Neuronal stem cell (in vitro differentiated cells): Measurements from ENCODE around the gene SEC23IP.
"Not testable (repeated sequence)": the region's sequence is repeated elsewhere in the genome, so short reads cannot be mapped to it uniquely, and the experiment has no call there.

ENCODE experiments used
- DNase-seq: peaks from one replicate; pipeline ENCODE4 v3.0.0-alpha.2; 2013; ENCODE audit warnings: low spot score
- H2AFZ ChIP-seq: one replicate; pipeline ENCODE4 v1.6.1; 2013; ENCODE audit warnings: mild to moderate bottlenecking, low read length, inconsistent platforms
- H2AK5ac ChIP-seq: 2 replicates; pipeline ENCODE4 v1.6.1; 2013; ENCODE audit warnings: low read depth, mild to moderate bottlenecking, inconsistent platforms, low read length, moderate library complexity, mixed read lengths
- H2BK120ac ChIP-seq: 2 replicates; pipeline ENCODE4 v1.6.1; 2013; ENCODE audit warnings: low read depth, mild to moderate bottlenecking, inconsistent platforms, low read length, moderate library complexity, mixed read lengths
- H2BK12ac ChIP-seq: one replicate; pipeline ENCODE4 v1.6.1; 2013; ENCODE audit warnings: low read length, inconsistent platforms
- H2BK15ac ChIP-seq: 2 replicates; pipeline ENCODE4 v1.6.1; 2013; ENCODE audit warnings: mild to moderate bottlenecking, low read length, inconsistent platforms, mixed read lengths
- H2BK5ac ChIP-seq: one replicate; pipeline ENCODE4 v1.6.1; 2013; ENCODE audit warnings: inconsistent platforms, mild to moderate bottlenecking, low read length, moderate library complexity
- H3K14ac ChIP-seq: one replicate; pipeline ENCODE4 v1.6.1; 2013; ENCODE audit warnings: low read length, inconsistent platforms
- H3K18ac ChIP-seq: 2 replicates; pipeline ENCODE4 v1.6.1; 2013; ENCODE audit warnings: low read length, inconsistent platforms
- H3K23ac ChIP-seq: 2 replicates; pipeline ENCODE4 v1.6.1; 2013; ENCODE audit warnings: low read depth, mild to moderate bottlenecking, mixed read lengths, low read length, inconsistent platforms; ENCODE audit not compliant: poor library complexity
- H3K27ac ChIP-seq: replicated peaks from 3 replicates; pipeline ENCODE4 v1.5.1; 2013; ENCODE audit warnings: low read length, inconsistent platforms
- H3K27me3 ChIP-seq, 3 experiments: 2 replicates each; pipeline ENCODE4 v1.6.1; 2013; ENCODE audit warnings: low read length in 3 of 3, mild to moderate bottlenecking in 2 of 3, inconsistent platforms in 1 of 3, low read depth in 1 of 3, mixed read lengths in 1 of 3, moderate library complexity in 1 of 3; ENCODE audit not compliant: control insufficient read depth in 3 of 3, insufficient read depth in 3 of 3
- H3K36me3 ChIP-seq, 2 donors: replicated peaks in 1 of 2; 2 replicates each; pipeline ENCODE4 v1.6.1; 2013; ENCODE audit warnings: low read length in 2 of 2; ENCODE audit not compliant: control insufficient read depth in 2 of 2, insufficient read depth in 2 of 2
- H3K4ac ChIP-seq: 2 replicates; pipeline ENCODE4 v1.6.1; 2013; ENCODE audit warnings: inconsistent platforms, mild to moderate bottlenecking, low read length, moderate library complexity
- H3K4me1 ChIP-seq, 2 donors: 1 replicate in 1 of 2; 2 replicates in 1 of 2; pipeline ENCODE4 v1.6.1; 2013; ENCODE audit warnings: low read length in 2 of 2, low read depth in 1 of 2; ENCODE audit not compliant: control insufficient read depth in 2 of 2, insufficient read depth in 1 of 2
- H3K4me2 ChIP-seq: one replicate; pipeline ENCODE4 v1.6.1; 2013; ENCODE audit warnings: mild to moderate bottlenecking, low read length, inconsistent platforms; ENCODE audit not compliant: insufficient read depth, poor library complexity, severe bottlenecking
- H3K4me3 ChIP-seq, 2 donors: 2 replicates each; pipeline ENCODE4 v1.5.1; 2013; ENCODE audit warnings: low read length in 2 of 2, mild to moderate bottlenecking in 2 of 2, inconsistent platforms in 1 of 2, moderate library complexity in 1 of 2
- H3K79me1 ChIP-seq: one replicate; pipeline ENCODE4 v1.6.1; 2013; ENCODE audit warnings: low read depth, mild to moderate bottlenecking, inconsistent platforms, low read length, moderate library complexity
- H3K9ac ChIP-seq: one replicate; pipeline ENCODE4 v1.6.1; 2013; ENCODE audit warnings: mild to moderate bottlenecking, low read depth, low read length, inconsistent platforms; ENCODE audit not compliant: poor library complexity
- H3K9me3 ChIP-seq, 2 donors: replicated peaks in 1 of 2; 2 replicates each; pipeline versions ENCODE3 to v1.6.1; 2013; ENCODE audit warnings: low read length in 2 of 2, mild to moderate bottlenecking in 2 of 2, inconsistent platforms in 1 of 2, low read depth in 1 of 2, mixed read lengths in 1 of 2, moderate library complexity in 1 of 2; ENCODE audit not compliant: control insufficient read depth in 2 of 2, insufficient read depth in 1 of 2
- H4K8ac ChIP-seq: one replicate; pipeline ENCODE4 v1.6.1; 2013; ENCODE audit warnings: low read depth, mild to moderate bottlenecking, inconsistent platforms, low read length, moderate library complexity
- H4K91ac ChIP-seq: one replicate; pipeline ENCODE4 v1.6.1; 2013; ENCODE audit warnings: low read length, low read depth, mild to moderate bottlenecking, inconsistent platforms; ENCODE audit not compliant: poor library complexity
- WGBS, 2 donors: extraction: QIAGEN DNeasy Blood & Tissue Kit; methylation state at CpG; one replicate each; pipeline ENCODE4 v1.1.7; 2013; ENCODE audit warnings: missing lambda C conversion rate in 2 of 2, mixed read lengths in 1 of 2; ENCODE audit not compliant: insufficient read length in 2 of 2, insufficient replicate concordance in 1 of 2; ENCODE audit errors: extremely low coverage in 2 of 2; 5-methylcytosine and 5-hydroxymethylcytosine counted together

The SEC23IP gene

DNA sequence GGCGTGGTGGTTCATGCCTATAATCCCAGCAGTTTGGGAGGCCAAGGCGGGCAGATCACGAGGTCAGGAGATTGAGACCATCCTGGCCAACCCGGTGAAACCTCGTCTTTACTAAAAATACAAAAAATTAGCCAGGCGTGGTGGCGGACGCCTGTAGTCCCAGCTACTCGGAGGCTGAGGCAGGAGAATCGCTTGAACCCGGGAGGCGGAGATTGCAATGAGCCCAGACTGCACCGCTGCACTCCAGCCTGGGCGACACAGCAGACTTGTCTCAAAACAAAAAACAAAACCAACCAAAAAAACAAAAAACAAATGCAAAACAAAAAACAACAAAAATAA is 712 bp upstream of the SEC23IP start:
- H3K23ac ChIP-seq, H4K91ac ChIP-seq, H3K9me3 ChIP-seq, DNase-seq, H2BK15ac ChIP-seq, H3K9ac ChIP-seq, H2BK5ac ChIP-seq, H3K4ac ChIP-seq, H3K18ac ChIP-seq, H2BK12ac ChIP-seq, H3K14ac ChIP-seq, H2AK5ac ChIP-seq, H3K27ac ChIP-seq, H4K8ac ChIP-seq, H3K4me1 ChIP-seq, H3K27me3 ChIP-seq, H2BK120ac ChIP-seq: not testable (repeated sequence)
- H3K4me2 ChIP-seq, result peak overlapping the region; percentile 48
- peak overlapping the region; percentile 90 for H2AFZ ChIP-seq
- peaks cover 13% of the 10 kb centered on the region for H3K79me1 ChIP-seq
- peaks cover 6 to 19% of the 10 kb centered on the region in 2 donors for H3K36me3 ChIP-seq
- no CpG with 5 or more reads among the region's 14 CpGs for WGBS, 2 donors
- peak overlapping the region in 1 of 2 donors; percentile 96 for H3K4me3 ChIP-seq

DNA sequence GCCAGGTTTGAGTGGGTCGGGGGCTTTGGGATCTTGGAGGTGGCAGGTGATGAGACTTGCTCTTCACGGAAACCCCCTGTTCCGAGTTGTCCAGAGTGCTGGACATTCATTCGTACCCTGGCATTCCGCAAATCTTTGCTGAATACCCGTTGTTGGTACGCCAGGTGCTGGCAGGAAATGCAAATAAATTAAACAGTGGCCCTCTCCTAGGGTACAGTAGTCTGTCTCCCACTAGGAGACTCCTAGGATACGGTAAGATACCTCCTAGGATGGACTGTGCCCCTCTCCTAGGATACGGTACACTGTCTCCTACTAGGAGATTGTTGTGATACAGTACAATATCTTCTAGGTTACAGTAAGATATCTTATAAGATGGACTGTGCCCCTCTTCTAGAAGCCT is 544 bp downstream of the SEC23IP start:
- Histone ChIP-seq H3K4ac (peak overlapping the region; percentile 85), H2BK120ac (peak overlapping the region; percentile 82), H2BK15ac (no peak overlapping the region), H4K8ac (no peak overlapping the region), H4K91ac (no peak overlapping the region), H2BK12ac (no peak overlapping the region), H3K27me3 (no peaks in the 10 kb centered on the region), H2AFZ (peak overlapping the region; percentile 90), H3K36me3 (peaks cover 6 to 21% of the 10 kb centered on the region in 2 donors), H3K4me2 (peak overlapping the region; percentile 90), H3K9me3 (no peaks in the 10 kb centered on the region), H3K4me1 (peaks cover 4 to 5% of the 10 kb centered on the region in 2 donors), H3K23ac (peak overlapping the region; percentile 95), H2BK5ac (no peak overlapping the region), H3K14ac (peak overlapping the region; percentile 65), H3K18ac (peak overlapping the region; percentile 97), H2AK5ac (peak overlapping the region; percentile 81), H3K27ac (no peak overlapping the region), H3K79me1 (peaks cover 13% of the 10 kb centered on the region), H3K4me3 (peak overlapping the region; percentile 94 to 96), H3K9ac (peak overlapping the region; percentile 96)
- peak; percentile 14 for DNase-seq
- WGBS, 2 donors, result no CpG with 5 or more reads among the region's 9 CpGs

DNA sequence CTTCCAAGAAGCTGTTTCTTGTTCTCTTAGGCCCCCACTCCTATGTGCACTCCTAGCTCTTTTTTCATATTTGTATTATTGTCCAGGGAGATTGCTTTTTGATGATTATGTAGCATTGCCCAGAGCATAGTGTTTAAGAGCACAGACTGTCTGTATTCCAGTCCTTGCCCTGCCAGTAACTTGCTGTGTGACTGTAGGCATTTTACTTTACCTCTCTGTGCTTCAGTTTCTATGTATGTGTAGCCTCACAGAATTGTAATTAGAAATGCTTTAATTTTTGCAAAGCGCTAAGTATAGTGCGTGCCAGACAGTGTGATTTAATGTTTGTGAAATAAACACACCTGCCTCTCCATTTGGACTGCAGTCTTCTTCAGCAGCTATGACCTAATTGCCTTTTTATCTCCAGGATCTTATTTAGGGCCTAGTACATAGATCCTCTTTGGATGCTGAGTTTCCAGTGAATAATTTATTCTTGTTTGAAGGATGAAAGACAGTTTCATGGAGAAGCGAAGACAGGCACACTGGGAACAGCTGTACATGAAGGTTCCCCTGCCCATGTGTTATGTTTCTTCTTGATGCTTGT is 1.4 kb downstream of the SEC23IP start:
- H4K8ac ChIP-seq, result no peak overlapping the region
- no peak overlapping the region for H2AK5ac ChIP-seq
- H3K27ac ChIP-seq, result no peak overlapping the region
- peaks cover 11 to 30% of the 10 kb centered on the region in 2 donors for H3K36me3 ChIP-seq
- peaks cover 4 to 5% of the 10 kb centered on the region in 2 donors for H3K4me1 ChIP-seq
- no peak overlapping the region for H3K4ac ChIP-seq
- H4K91ac ChIP-seq, result no peak overlapping the region
- no peaks in the 10 kb centered on the region for H3K9me3 ChIP-seq
- H3K4me2 ChIP-seq, result no peak overlapping the region
- H3K4me3 ChIP-seq, result peak overlapping the region in 1 of 2 donors; percentile 32
- no peak overlapping the region for H3K14ac ChIP-seq
- peaks cover 13% of the 10 kb centered on the region for H3K79me1 ChIP-seq
- WGBS, 2 donors, result no CpG with 5 or more reads among the region's 3 CpGs
- H2BK120ac ChIP-seq, result no peak overlapping the region
- no peak overlapping the region for H2BK15ac ChIP-seq
- no peak overlapping the region for H2BK12ac ChIP-seq
- H3K9ac ChIP-seq, result no peak overlapping the region
- no peaks in the 10 kb centered on the region for H3K27me3 ChIP-seq
- H3K18ac ChIP-seq, result no peak overlapping the region
- no peak for DNase-seq
- H3K23ac ChIP-seq, result no peak overlapping the region
- H2BK5ac ChIP-seq, result no peak overlapping the region
- H2AFZ ChIP-seq, result no peak overlapping the region

DNA sequence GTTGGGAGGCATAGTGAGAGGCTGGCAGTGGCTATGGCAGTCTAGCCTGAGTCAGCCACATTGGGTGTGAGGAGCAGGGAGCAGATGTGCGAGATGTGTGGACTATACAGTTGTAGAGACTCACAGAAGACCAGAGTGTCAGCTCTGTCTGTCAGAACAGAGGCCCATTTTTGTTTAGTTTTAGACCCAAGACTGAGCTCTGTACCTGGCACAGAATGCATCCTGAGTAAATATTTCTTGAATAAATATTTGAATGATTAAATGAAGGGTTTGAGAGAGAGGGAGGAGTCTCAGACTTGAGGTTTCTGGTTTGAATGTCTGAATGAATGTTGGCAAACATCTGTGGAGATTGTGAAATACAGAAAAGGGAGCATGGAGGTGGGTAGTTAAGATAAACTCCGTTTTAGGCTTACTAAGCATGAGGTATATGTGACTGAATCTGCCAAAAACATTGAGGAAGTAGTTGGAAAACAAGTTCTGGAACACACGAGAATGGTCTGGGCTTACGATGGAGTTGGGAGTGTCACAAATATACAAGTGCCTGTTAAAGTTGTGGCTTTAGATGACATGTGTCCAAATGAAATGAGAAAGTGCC is 3.6 kb downstream of the SEC23IP start:
- no peak overlapping the region for H2BK15ac ChIP-seq
- H3K9ac ChIP-seq, result no peak overlapping the region
- no peak overlapping the region for H4K8ac ChIP-seq
- H2AFZ ChIP-seq, result no peak overlapping the region
- H3K4me3 ChIP-seq, result no peak overlapping the region
- no peaks in the 10 kb centered on the region for H3K9me3 ChIP-seq
- H3K18ac ChIP-seq, result no peak overlapping the region
- H3K4ac ChIP-seq, result no peak overlapping the region
- H3K4me2 ChIP-seq, result no peak overlapping the region
- no peaks in the 10 kb centered on the region for H3K27me3 ChIP-seq
- H3K23ac ChIP-seq, result no peak overlapping the region
- H3K27ac ChIP-seq, result no peak overlapping the region
- no peak overlapping the region for H2BK120ac ChIP-seq
- peaks cover 4 to 5% of the 10 kb centered on the region in 2 donors for H3K4me1 ChIP-seq
- peaks cover 11 to 52% of the 10 kb centered on the region in 2 donors for H3K36me3 ChIP-seq
- no peak overlapping the region for H2BK5ac ChIP-seq
- H2BK12ac ChIP-seq, result no peak overlapping the region
- no peak for DNase-seq
- H3K79me1 ChIP-seq, result peaks cover 13% of the 10 kb centered on the region
- no peak overlapping the region for H3K14ac ChIP-seq
- no CpG with 5 or more reads among the region's 4 CpGs for WGBS, 2 donors
- H2AK5ac ChIP-seq, result no peak overlapping the region
- no peak overlapping the region for H4K91ac ChIP-seq
